Activated CD8-positive, alpha-beta memory T cell treated with anti-CD3 and anti-CD28 coated beads for 36 hours (primary cell): ENCODE results near the gene TOMT. TPM values are rescaled to one million over a fixed set of nuclear protein-coding genes. Genes with fewer than 3 reads are reported as not detected.
"Not testable (repeated sequence)": the region's sequence is repeated elsewhere in the genome, so short reads cannot be mapped to it uniquely, and the experiment has no call there.

ENCODE experiments used
- CTCF ChIA-PET: fragments of 350-600 bp; sonication (Branson Sonifier 250); formaldehyde crosslinking; loops from one replicate; lab custom pipeline; 2021; ENCODE audit warnings: antibody characterized with exemption; lab: Charles Lee
- POLR2A ChIA-PET: fragments of 350-600 bp; sonication (Branson Sonifier 250); formaldehyde crosslinking; loops from one replicate; lab custom pipeline; 2021; ENCODE audit warnings: antibody characterized with exemption; lab: Charles Lee
- total RNA-seq, 2 experiments: library from RNA; stranded (reverse); gene quantifications; one replicate each; pipeline ENCODE4 v1.2.3, GENCODE V29; 2021

Gene TOMT
- total RNA-seq, 2 experiments from 2014 or later: not detected

DNA sequence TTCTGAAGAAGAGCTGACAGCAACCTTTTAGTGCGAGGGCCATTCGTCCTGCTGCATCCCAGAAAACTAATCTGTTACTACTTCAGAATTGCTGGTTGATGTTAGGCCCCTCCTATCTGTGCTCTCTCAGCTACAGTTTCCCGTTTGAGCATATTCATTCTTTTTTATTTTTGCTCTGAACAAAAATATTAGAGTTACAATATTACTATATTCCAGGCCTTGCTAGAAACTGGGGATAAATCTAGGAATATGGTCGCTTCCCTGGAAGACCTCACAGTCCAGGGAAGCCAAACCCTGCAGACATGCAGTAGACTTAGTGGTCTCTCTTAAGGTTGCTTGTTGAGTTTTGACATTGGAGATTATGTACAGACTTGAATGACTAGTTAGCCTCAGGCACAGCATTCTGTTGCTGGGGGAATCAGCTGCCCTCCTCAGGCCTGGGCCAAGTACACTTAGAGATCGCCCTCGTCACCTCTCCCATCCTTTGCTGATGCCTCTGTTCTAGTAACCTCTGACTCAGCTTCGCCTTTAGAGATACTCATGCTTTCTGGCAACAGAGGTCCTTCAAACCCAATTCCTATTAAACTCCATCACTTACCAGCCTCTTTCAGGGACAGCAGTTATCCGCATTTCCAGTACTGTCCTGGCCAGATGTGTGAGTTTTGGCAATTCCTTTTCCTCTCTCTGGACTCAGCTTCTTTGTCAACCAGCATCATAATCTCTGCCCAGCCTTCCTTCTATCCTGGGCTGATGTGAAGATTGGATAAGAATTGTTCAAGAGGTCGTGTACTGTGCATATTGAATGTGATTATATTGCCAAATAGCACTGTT, 7.5 kb downstream of the TOMT start:
- CTCF ChIA-PET: interaction anchor here (0.6 to 1.7 kb wide), 2 partner anchors 88 to 131 kb away, joined by 3 to 6 read pairs; no protein-coding TSS in a partner anchor

DNA sequence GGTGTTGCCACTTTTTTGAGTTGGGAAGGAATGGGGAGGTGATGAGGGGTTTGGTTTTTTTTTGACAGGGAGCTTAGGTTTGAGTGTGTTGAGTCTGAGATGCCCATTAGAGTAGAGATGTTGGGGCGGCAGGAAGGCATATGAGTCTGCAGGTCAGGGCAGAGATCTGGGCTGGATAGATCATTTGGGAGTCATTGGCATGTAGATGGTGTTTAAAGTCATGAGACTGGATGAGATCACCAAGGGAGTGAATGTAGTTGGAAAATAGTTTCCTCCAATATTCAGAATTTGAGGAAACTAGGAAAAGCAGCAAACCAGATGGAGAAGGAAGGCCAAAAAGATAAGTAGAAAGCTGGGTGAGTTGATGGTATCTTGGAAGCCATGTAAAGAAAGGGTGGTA, 8.8 kb downstream of the TOMT start:
- ChIA-PET CTCF (interaction anchor here (0.7 kb wide), 1 partner anchor 23 kb away, joined by 3 read pairs; no protein-coding TSS in a partner anchor), POLR2A (no interaction called here)

More for the DNA sequence above, 7.5 kb downstream of the TOMT start:
- POLR2A ChIA-PET: interaction anchor here (1.5 kb wide), 1 partner anchor 12 kb away, joined by 5 read pairs; no protein-coding TSS in a partner anchor

DNA sequence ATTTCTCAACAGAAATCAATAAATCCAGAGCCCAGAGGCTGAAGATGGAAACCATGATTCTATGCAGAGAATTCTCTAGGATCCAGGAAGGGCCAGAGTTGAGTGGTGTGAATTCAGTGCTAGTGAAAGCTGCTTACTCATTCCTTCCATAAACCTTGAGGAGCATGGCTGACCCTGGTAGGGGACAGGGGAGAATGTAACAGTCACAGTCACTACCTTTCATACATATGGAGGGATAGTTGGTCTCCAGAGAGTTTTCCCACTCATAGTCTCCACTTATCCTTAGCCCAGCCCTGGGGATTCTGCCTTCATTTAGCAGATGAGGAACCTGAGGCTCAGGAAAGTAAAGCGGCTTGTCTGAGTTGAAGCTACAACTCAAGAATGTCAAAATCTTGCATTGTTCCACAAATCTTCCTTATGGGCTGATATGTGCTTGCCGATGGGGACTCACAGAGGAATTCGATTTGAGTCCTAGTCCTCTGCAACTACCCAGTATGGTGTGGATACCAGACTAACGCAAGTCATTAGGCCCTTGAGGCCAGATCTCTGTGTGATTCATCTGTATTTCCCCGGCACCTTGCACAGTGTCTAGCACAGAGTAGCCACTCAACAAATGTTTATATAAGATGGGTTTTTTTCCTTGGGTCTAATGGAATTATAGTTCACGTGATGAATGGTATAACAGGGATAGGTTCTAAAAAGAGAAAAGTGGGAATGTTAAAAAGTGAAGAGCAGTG, 10.5 kb downstream of the TOMT start:
- POLR2A ChIA-PET: no interaction called here
- CTCF ChIA-PET: interaction anchor here (0.6 to 1.6 kb wide), 2 partner anchors 28 to 81 kb away, joined by 3 to 9 read pairs; no protein-coding TSS in a partner anchor

- CTCF ChIA-PET: interaction anchor here (1.9 kb wide), 1 partner anchor 25 kb away, joined by 4 read pairs; no protein-coding TSS in a partner anchor
Observed at GRCh38 chr11:72119198-72119597, 13.5 kb downstream of the TOMT start.

GRCh38 chr11:72120930-72121329, 15.2 kb downstream of the TOMT start:
- CTCF ChIA-PET: interaction anchor here (1.0 kb wide), 1 partner anchor 23 kb away, joined by 3 read pairs; no protein-coding TSS in a partner anchor
- POLR2A ChIA-PET: interaction anchor here (0.6 kb wide), 1 partner anchor 18 kb away, joined by 4 read pairs; no protein-coding TSS in a partner anchor

More at GRCh38 chr11:72119198-72119597, 13.5 kb downstream of the TOMT start:
- POLR2A ChIA-PET: no interaction called here

DNA sequence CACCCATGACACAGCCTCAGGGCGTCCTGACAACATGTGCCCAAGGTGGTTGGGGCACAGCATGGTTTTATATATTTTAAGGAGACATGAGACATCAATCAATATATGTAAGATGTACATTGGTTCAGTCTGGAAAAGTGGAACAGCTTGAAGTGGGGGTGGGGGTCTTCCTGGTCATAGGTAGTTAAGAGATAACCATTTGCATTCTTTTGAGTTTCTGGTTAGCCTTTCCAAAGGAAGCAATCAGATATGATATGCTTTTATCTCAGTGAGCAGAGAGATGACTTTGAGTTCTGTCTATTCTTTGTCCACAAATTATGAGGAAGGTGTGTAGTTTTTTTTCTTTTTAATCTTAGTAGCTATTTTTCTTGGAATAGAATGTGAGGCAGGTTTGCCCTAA, 16.9 kb downstream of the TOMT start:
- POLR2A ChIA-PET: interaction anchor here (0.6 kb wide), 1 partner anchor 36 kb away, joined by 8 read pairs; no protein-coding TSS in a partner anchor
- CTCF ChIA-PET: no interaction called here

- ChIA-PET CTCF (interaction anchor here (1.1 kb wide), 1 partner anchor 32 kb away, joined by 3 read pairs; no protein-coding TSS in a partner anchor), POLR2A (no interaction called here)
Observed at GRCh38 chr11:72123117-72123653, 17.5 kb downstream of the TOMT start.

DNA sequence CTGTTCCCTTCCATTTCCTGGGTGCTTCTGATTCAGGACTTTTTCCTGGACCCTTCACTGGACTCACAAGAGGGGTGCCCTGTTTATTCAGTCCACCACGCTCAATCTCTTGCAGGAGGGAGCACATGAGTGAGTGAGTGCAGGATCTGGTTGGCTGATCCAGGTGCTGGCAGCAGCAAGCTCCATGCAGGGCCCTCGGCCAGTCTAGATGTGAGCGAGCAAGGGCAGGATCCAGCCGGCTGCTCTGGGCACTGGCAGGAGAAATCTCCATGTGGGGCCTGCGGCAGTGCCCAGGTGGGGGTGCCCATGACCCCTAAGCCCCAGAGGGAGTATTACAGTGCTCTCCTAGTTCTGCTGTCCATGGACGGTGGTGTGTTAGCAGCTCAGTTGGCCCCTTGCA, 18.3 kb downstream of the TOMT start:
- POLR2A ChIA-PET: no interaction called here
- CTCF ChIA-PET: interaction anchor here (1.1 to 2.1 kb wide), 2 partner anchors 20 to 33 kb away, joined by 3 to 7 read pairs; no protein-coding TSS in a partner anchor

GRCh38 chr11:72125956-72126355, 20.2 kb downstream of the TOMT start:
- POLR2A ChIA-PET: no interaction called here
- CTCF ChIA-PET: interaction anchor here (2.1 kb wide), 1 partner anchor 18 kb away, joined by 7 read pairs; no protein-coding TSS in a partner anchor

GRCh38 chr11:72127923-72128322, 22.2 kb downstream of the TOMT start:
- ChIA-PET CTCF (no interaction called here), POLR2A (no interaction called here)

DNA sequence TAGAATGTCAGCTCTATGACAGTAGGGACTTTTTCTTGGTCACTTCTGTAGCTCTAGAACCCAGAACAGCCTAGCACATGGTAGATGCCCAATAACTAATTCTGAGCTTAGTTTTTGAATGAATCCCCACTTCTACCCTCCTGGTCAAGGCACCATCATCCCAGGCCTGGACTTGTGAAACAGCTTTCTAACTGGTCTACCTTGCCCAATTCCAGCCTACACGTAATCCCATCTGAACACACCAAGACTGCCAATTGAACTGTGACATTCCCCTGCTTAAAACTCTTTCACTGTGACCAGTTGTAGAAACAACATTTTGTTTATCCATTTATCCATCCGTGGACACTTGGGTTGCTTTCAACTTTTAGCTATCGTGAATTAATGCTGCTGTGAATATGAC, 23.7 kb downstream of the TOMT start:
- CTCF ChIA-PET: no interaction called here

DNA sequence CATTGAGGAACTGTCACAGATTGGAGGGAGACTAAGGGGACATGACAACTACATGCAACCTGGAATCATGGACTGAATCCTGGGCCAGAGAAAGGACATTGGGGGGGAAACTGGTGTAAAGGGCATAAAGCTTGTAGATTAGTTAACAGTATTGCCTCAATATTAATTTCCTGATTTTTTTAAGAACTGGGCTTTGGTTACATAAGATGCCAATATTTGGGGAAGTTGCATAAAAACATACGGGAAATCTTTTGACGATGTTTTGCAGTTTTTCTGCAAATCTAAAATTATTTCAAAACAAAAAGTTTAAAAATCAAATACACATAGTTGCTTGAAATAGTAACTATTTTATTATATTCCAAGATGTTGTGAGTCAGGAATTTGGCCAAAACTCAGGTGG, 26.9 kb downstream of the TOMT start:
- CTCF ChIA-PET: no interaction called here
- POLR2A ChIA-PET: no interaction called here

More for the DNA sequence above, 23.7 kb downstream of the TOMT start:
- POLR2A ChIA-PET: no interaction called here

DNA sequence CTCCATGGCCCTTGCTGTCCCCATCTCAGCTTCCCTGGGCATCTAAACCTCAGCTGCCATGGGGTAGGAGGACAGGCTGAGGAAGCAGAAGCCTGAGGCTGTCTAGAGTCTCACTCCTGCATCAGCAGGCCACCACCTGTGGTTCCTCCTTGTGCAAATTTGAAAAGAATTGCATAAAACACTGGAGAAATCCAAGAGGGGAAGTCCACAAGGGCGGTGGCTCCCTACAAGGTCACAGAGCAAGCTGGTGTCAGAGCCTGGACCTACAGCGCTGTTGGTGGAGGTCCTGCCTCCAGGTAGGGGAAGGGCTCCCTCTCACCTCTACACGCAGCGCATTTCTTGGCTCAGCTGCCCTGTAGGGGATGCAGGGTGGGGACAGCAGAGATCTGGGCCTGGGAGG, 29.7 kb downstream of the TOMT start, which contains the start of gene FOLR3:
Gene FOLR3, plus strand, starts transcription at position 253 of the 400 bp plus-strand sequence. CDS start 228 bp downstream, outside the sequence.
- CTCF ChIA-PET, POLR2A ChIA-PET: not testable (repeated sequence)

DNA sequence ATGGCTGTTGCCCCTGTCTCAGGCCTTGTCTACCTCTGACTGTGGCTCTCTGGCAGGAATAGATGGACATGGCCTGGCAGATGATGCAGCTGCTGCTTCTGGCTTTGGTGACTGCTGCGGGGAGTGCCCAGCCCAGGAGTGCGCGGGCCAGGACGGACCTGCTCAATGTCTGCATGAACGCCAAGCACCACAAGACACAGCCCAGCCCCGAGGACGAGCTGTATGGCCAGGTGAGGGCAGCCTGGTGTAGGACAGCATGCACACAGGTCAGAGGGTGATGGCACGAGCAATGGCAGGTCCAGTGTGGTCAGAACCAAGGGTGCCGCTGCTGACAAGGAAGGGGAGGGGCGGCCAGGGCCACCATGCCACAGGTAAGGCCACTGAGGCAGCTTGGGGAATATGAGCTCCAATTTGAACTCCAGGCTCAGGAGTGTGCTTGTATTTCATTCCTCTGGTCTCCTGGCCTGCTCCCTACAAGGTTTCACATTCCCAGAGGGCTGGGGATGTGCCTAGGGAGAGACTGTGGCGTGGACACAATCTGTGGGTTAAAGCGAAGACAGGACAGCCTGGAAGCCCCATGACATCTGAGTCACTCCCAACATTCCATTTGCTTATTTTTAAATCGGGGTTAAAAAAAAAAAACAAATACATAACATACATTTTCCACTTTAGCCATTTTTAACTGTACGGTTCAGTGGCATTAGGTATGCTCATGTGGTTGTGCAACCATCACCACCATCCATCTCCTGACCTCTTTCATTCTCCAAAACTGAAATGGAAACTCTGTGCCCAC, 30.4 kb downstream of the TOMT start:
- CTCF ChIA-PET: no interaction called here
- POLR2A ChIA-PET: interaction anchor here (0.7 kb wide), 1 partner anchor 335 kb away, joined by 4 read pairs; no protein-coding TSS in a partner anchor

- ChIA-PET CTCF (no interaction called here), POLR2A (interaction anchor here (0.7 kb wide), 1 partner anchor 335 kb away, joined by 4 read pairs; no protein-coding TSS in a partner anchor)
Observed at GRCh38 chr11:72136684-72137262, 31.0 kb downstream of the TOMT start.

DNA sequence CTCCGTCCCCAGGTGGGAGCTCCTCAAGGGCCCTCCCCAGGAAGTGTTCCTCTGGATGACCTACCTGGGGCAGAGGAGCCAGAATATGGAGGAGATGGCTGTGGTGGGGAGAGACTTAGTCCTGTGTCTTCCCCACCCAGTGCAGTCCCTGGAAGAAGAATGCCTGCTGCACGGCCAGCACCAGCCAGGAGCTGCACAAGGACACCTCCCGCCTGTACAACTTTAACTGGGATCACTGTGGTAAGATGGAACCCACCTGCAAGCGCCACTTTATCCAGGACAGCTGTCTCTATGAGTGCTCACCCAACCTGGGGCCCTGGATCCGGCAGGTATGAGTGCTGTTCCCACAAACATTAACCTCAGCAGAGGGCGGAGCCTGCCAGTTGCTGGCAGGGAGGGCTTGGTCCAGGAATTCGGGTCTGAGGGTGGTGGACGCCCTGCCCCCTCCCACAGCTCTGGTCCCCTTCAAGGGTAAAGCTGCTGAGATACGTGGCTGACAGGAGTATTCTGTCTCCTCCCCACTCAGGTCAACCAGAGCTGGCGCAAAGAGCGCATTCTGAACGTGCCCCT, 33.2 kb downstream of the TOMT start:
- ChIA-PET POLR2A (interaction anchor here (0.6 kb wide), 1 partner anchor 18 kb away, joined by 4 read pairs; no protein-coding TSS in a partner anchor), CTCF (interaction anchor here (1.2 kb wide), 2 partner anchors 44 to 114 kb away, joined by 3 read pairs; no protein-coding TSS in a partner anchor)

- ChIA-PET CTCF (interaction anchor here (1.2 kb wide), 1 partner anchor 44 kb away, joined by 3 read pairs; no protein-coding TSS in a partner anchor), POLR2A (no interaction called here)
Observed at GRCh38 chr11:72139500-72139899, 33.8 kb downstream of the TOMT start.
